Measurements from ENCODE around the gene MAGI2.

DNA sequence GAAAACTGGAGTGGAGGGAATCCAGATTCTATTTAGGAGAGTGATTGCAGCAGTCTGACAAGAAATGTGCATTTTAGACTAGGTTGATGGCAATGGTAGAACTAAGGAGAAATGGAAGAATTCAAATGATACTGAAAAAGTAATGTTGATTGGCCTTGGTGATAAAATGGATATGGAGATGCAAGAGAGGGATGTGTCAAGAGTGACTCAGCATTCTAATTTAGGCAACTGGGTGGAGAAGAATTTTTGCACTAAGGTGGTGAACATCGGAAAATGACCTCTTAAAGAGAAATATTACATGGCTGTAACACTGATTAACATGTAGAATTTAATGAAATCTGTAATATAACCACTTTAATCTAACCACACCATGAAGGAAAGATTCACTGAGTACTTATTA, 848.3 kb downstream of the MAGI2 start:
- TF ChIP-seq, protein P1, sequence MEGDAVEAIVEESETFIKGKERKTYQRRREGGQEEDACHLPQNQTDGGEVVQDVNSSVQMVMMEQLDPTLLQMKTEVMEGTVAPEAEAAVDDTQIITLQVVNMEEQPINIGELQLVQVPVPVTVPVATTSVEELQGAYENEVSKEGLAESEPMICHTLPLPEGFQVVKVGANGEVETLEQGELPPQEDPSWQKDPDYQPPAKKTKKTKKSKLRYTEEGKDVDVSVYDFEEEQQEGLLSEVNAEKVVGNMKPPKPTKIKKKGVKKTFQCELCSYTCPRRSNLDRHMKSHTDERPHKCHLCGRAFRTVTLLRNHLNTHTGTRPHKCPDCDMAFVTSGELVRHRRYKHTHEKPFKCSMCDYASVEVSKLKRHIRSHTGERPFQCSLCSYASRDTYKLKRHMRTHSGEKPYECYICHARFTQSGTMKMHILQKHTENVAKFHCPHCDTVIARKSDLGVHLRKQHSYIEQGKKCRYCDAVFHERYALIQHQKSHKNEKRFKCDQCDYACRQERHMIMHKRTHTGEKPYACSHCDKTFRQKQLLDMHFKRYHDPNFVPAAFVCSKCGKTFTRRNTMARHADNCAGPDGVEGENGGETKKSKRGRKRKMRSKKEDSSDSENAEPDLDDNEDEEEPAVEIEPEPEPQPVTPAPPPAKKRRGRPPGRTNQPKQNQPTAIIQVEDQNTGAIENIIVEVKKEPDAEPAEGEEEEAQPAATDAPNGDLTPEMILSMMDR (IDR thresholded peaks at IDR 0.05) = no peak
- TF ChIP-seq POLR2AphosphoS5 (IDR thresholded peaks at IDR 0.05) = no peak
- TF ChIP-seq POLR2A (IDR thresholded peaks at IDR 0.05) = no peak
- TF ChIP-seq EP300 (IDR thresholded peaks at IDR 0.05) = no peak
